ENCODE results near the gene ARPC5L.
"Not testable (repeated sequence)": the region's sequence is repeated elsewhere in the genome, so short reads cannot be mapped to it uniquely, and the experiment has no call there.

Gene ARPC5L

DNA sequence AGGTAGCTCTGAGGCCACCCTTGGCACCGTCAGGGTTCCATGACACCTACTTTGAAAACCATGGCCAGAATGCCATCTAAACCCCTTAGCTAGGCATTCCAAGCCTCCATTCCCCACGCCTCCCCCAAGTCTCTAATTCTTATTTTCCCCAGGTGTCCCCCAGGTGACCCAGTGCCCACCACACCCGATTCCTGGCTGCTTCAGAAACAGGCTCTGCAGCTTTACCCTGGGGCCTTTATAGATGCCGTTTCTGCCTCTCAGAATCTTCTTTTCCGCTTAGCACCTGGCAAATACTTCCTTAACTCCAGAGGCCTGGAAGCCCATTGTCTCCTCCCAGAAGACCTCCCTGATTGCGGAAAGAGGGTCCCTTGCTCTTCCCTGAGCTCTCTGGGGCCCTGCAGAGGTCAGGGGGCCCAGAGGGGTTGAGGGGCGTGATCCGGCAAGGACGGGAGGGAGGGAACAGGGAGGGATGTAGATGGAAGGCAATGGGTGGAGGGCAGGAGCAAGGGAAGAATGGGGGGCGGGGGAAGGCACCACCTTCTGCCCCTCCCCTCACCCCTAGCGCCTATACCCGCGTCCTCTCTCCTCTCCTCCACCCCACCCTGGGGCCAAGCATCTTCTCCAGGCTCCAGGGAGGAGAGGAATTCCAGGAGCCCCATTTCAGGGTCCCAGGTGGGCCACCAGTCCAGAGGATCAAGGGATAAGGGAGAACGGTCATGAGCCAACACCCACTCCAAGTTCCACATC lies 20.7 kb upstream of the ARPC5L start:
- no peak for DNase-seq

DNA sequence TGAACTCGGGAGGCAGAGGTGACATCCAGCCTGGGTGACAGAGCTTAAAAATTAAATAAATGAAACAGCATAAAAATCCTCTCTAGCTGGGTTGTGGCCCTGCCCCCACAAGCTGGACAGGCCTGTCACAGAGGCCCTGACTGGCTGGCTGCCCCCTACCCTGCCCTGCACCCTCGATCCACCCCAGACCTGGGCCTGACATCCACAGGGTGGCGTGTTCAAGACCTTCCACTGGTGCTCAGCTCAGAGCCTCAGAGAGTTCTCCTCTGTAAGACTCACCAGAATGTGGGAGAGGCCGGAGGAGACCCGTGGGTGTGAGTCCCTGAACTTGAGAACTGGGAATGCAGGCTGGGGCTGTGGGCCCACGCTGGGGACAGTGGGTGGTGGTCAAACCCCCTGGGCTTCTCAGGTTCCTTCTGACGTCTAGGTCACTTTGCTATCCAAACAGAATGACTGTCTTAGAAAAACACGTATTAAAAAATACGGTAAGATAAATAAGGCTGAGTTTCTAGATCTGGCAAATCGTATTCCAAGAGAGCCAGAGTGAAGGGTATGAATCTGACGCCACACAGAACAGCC lies 18.4 kb upstream of the ARPC5L start:
- no peak for DNase-seq

DNA sequence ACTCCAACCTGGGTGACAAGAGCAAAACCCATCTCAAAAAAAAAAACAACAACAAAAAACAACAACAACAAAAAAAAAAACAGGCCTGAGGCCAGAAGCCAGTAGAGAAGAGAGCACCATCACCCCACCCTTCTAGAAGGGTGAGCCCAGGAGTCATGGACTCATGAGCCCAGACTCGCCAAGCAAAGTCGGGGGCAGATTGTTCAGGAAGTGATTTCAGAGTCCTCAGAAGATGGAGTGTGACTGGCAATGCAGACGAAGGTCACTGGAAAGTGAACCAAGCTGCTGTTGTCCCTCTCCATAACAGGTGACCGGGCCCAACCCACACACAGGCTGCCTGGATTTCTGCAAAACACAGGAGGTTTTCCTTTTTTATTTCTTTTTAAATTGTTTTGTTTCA lies 17.6 kb upstream of the ARPC5L start:
- DNase-seq, result no peak

DNA sequence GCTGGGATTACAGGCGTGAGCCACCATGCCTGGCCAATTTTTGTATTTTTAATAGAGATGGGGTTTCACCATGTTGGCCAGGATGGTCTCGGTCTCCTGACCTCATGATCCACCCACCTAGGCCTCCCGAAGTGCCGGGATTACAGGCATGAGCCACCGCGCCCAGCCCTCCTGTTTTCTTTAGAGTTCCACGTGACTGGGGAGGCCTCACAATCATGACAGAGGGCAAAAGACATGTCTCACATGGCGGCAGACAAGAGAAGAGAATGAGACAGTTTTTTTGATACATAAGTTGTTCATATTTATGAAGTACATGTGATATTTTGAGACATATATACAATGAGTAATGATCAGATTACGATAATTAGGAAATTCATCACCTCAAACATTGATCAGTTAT lies 15.5 kb upstream of the ARPC5L start:
- not testable (repeated sequence) for DNase-seq

DNA sequence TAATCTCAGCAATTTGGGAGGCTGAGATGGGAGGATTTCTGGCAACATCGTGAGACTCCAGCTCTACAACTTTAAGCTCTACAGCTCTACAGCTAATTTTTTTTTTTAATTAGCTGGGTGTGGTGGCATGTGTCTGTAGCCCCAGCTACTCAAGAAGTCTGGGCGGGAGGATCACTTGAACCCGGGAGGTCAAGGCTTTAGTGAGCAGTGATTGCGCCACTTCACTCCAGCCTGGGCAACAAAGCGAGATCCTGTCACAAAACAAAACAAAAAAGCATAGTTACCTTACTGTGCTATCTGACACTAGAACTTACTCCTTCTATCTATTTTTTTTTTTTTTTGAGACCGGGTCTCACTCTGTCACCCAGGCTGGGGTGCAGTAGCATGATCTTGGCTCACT lies 15.0 kb upstream of the ARPC5L start:
- DNase-seq, result no peak

DNA sequence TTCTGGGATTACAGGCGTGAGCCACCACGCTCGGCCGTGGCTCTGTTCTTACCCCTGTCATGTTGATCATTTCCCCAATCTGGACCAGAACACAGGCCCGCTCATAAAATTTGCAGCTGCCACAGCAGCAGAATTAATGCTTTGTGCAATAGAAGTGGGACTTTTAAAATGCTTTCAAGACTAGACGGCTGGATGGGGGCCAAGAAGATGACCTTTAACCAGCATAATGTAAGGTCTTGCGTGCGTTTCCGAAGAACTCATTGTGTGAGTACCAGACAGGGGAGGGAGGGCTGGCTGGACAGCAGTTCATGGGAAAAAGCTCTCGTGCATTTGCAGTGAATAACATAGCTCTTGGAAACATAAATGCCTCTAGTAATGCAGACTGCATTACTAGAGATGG lies 12.1 kb upstream of the ARPC5L start:
- DNase-seq, result no peak

DNA sequence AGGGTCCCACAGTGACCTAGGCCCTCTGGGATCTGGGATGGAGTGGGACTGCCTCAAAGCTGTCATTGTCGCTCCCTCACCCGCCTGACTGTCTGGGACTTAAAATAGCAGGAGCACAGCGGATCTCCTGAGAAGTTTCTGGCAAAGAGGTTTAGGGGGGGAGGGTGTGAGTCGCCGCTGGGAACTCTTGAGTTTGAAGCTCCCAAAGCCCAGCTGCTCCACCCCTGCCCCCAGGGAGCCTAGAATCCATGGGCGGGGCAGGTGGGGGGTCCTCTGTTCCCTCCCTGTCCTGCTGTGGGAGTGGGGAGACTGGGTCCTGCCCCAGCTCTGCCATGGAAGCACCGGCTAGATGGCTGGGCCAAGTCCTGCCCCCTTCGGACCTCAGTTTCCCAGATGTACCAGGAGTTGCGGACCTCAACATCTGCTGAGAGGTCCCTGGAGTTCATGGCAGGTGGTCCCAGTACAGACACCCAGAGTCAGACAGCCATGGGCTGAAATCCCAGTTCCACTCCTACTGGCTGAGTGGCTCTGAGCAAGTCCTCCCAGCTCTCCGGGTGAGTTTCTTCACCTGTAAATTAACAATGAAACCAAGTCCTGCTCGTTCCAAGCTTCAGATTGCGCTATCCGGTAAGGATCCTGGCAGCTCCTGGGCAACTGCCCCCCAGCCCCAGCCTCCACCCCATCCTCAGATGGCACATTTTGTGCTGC lies 9.7 kb upstream of the ARPC5L start:
- no peak for DNase-seq

DNA sequence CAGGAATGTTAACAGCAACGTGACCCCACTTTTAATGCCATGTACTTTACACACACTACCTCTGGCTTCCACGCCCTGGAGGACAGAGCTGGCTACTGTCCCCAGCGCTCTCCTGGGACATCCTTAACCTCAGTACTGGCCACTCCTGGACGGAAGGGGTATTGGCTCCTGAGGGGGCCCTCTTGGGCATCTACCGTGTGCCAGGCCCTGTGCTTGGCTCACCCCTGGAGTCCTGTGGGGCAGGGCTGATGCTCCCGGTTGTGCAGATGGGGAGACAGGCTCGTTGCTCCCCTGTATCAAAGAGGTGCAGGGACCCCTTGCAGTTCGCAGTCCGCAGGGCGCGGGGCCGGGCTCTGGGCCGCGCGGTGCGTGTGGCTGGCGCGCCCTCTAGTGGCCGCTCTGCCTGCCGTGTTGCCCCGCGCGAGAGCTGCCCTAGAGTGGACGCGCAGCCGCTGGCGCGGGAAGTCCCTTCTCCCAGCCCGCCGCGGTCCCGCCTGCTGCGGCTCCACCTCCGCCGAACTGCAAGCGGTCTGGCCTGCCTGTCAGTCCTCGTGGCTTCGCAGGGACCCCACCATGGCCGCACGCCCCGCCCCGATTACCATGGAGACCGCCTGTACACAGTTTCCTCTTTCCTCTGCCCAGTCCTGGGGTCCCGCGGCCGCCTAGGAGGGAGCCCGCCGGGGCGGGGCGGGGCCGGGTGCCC lies 8.9 kb upstream of the ARPC5L start, which contains the start of gene WDR38:
WDR38 (plus strand) TSS at position 632 of the 703 bp plus-strand sequence. CDS start 72 bp downstream, outside the sequence.
- DNase-seq, result peak; percentile 64

DNA sequence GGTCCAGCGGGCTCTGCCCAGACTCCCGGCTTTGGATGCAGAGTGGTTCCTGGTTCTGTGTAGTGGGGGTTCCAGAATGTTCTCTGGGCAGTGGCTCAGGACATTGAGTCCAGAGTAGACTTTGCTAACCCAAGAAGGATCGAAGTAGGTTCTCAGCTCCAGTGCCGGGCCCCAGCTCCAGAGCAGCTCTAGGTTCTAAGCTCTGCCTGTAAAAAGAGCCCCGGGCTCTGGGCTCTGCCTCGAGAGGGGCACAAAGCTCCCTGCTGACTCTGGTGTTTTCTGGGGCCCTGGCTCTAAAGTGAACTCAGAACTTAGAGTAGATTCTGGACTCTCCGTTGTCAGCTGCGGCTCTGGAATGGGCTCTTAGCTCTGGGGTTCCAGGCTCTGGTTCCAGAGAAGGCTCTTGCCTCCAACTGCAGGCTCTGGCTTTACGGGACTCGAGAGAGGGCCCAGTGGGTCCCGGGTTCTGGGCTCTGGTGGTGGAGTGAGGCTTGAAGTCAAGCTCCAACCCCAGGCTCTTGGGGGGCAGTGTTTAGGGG lies 8.3 kb upstream of the ARPC5L start:
- no peak for DNase-seq

DNA sequence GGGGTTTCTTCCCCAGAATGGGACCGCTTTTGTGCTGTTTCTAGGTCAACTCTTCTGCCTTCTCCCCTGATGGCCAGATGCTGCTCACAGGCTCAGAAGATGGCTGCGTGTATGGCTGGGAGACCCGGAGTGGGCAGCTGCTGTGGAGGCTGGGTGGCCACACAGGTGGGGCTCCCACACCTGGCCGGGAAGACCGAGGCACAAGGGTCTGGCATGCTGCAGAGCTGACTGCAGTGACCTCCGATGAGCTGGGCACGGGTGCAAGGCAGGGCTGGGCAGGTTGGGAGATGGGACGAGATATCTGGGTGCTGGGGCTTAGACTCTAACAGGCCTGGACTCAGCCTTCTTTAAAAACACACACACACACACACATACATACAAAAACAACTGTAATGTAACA lies 7.8 kb upstream of the ARPC5L start:
- DNase-seq, result no peak

DNA sequence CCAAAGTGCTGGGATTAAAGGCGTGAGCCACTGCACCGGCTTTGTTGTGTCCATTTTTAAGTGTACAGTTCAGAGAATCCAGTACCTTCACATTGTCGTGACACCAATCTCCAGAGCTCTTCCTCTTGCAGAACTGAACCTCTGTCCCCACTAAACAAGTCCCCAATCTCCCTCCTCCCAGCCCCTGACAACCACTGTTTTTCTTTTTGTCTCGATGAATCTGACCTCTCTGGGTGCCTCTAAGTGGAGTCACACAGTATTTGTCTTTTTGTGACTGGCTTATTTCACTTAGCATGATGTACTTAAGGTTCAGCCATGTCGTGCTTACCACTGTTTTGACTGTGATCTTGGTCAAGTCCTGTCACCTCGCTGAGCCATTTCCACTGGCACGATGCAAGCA lies 7.1 kb upstream of the ARPC5L start:
- no peak for DNase-seq

DNA sequence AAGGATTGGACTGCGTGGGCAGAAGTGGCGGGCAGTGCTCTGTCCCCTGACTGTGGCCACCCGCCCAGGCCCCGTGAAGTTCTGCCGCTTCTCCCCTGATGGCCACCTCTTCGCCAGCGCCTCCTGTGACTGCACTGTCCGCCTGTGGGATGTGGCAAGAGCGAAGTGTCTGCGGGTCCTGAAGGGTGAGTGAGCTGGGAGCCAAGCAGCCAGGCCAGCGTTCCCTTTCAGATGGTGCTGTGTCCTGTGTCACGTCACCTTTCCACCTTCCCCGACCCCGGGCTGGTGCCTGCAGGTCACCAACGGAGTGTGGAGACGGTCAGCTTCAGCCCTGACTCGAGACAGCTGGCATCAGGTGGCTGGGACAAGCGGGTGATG lies 6.4 kb upstream of the ARPC5L start:
- no peak for DNase-seq

DNA sequence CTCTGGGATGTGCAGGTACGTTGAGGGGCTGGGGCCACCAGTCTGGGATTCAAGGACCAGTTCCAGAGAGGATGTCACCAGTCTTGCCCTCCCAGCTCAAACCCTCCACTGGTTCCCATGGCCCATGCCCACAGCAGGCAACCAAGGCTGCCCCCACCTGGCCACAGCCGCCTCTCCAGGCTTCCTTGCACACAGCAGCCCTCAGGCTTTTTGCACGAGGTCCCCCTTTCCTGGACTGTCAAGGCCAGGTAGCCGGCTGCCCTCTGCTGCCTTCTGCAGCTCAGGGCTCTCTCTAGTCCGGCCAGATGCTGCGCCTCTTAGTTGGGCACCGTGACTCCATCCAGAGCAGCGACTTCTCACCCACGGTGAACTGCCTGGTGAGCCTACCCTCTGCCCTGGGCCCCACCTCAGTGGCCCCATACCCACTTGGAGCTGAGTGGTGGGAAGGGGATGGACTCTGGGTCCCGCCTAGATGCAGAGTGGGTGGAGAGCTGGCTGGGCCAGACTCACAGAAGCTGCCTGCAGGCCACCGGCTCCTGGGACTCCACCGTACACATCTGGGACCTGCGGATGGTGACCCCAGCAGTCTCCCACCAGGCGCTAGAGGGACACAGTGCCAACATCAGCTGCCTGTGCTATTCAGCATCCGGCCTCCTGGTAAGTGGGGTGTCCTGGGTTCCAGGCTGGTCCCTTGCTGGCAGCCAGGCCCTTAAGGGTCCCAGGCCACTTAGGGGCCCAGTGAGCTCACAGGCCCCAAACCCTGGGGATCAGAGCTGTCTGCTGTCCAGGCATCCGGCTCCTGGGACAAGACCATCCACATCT lies 5.8 kb upstream of the ARPC5L start:
- no peak for DNase-seq

DNA sequence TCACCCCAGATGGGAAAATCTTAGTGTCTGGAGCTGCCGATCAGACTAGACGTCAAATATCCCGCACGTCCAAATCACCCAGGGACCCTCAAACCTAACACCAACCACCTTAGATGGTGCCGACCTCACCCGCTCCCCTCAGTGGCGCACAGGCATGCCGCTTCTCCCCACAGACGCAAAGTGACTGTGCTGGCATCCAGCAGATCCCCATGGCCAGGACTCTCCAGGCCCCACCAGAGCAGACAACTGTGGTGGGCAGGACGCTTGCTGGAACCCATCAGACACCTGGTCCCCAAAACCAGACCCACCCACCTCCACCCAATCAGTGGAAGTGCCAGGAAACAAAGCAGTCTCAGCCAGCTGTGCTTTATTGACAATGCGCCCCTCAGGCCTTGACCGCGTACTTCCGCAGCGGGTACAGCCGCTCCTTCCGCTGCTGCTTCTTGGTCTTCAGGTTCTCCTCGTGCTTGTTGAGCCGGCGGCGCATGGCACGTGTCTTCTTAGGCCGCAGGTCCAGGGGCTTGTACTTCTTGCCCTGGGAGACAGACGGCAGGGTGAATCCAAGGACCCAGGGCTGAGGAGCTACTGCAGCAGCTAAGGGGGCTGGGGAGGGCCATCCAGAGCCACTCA lies 4.3 kb upstream of the ARPC5L start:
- DNase-seq, result no peak

DNA sequence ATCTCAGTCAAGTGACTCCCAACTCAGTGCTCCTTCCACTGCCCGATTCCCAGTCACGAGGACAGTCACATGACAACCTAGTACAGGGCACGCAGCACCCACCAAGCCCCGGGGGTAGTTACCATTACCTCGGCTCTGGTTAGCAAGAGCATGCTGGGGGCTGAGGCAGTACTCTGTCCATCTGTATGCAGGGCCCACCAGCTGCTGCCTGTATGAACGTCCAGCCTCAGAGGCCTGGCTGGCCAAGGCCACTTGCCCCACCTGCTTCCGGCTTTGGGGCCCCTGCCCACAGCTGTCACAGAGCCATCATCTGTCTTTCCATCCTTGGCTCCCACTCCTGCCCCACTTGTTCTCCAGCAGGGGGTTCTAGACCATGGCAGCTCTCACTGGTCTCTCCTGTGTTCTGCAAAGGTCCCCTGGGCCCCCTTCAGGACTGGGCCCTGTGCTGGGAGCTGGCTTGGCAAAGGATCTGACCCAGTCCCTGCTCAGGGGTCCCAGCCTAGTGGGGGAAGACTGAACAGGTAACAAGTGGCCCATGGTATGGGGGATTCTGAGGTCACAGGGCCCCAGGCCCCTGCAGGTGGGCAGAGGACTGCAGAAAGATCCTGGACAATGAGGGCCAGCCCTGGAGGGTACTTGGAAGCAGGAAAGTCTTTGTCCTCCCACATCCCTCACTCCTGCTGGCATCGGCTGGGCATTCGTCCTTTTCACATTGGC lies 3.4 kb upstream of the ARPC5L start:
- no peak for DNase-seq

DNA sequence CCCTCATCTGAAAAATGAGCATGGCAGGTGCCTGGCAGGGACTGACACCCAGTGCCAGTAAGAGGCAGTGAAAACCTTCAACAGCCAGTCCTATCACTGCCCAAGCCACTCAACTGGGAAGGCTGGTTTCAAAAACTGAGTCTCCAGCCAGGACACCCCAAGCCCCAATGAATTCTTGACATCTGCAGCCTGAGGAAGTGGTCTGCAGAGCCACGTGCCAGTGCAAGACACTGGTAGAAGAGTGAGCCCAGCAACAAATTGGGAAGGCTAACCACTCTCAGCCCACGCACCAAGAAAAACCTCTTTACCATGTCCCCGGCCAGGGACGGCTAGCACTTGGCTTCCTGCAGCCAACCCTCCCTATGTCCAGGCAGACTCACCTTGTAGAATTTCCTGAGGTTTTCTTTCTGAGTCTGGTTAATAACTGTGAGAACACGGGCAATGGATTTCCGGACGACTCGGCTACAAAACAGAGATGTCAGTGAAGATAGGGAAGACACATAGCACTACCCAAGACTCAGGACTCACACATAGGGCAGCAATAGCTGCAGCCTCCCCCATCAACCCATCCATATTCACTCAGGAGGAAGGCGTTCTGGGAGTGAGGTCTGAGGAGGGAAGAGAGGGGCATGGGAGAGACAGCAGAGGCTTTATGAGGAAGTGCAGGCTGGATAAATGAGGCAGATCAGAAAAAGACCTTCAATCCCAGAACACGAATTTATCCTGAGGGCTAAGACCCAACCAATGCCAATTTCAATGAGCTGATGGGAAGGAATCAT lies 1.9 kb upstream of the ARPC5L start:
- DNase-seq, result no peak

DNA sequence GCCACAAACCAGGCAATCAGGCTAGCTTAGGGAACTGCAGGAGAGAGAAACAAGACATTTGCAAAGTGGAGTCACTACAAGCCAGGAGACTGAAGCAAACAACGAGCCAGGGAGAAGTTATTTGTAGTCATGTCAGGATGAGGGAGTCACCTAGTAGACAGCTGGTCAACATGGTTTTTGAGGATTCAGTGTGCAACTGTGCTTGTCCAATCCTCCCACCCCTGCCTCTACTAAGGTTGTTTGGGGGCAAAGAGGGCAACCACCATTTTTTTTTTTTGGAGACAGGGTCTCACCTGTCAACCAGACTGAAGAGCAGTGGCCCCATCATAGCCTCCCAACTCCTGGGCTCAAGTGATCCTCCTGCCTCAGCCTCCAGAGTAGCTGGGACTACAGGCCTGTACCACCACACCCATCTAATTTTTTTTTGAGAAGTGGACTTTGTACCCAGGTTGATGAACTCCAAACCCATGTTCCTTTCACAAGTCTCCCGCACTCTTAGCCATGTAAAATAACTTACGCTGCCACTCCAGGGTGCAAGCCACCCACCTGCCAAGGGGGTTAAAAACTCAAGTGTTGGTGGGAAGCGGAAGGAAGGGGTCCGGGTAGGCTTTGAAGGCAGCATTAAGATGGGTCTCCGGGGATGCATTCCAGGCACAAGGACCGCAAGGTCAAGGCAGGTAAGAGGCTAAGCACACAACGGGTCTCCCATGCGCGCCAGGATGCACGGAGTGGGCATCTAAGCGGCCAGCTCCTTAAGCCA lies 1.2 kb upstream of the ARPC5L start:
- no peak for DNase-seq

DNA sequence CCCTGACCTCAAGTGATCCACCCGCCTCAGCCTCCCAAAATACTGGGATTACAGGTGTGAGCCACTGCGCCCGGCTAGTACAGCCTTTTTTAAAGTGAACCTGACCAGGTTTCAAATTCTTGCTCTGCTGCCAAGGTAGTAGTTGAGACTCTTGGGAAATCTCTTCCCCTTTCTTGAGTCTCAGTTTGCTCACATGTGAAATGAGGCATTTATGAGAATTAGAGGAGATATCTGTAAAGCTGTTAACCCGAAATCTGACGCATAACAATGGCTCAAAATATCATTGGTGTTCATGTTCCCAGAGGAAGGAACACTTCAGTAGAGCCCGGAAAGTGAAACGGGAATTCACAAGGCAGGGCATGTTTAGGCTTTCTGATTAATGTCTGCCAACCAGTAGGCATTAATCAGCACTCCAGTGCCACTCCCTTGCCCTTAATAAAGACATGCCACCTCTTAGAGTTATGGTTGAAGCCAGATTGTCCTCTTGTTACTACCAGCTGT lies 1.5 kb downstream of the ARPC5L start:
- no peak for DNase-seq

Data from NCI-H748 treated with DMSO at 0.1 percent for 48 hours (cell line).